Measurements from ENCODE around the gene ZNF845.
"Not testable (repeated sequence)": the region's sequence is repeated elsewhere in the genome, so short reads cannot be mapped to it uniquely, and the experiment has no call there.

Gene ZNF845

DNA sequence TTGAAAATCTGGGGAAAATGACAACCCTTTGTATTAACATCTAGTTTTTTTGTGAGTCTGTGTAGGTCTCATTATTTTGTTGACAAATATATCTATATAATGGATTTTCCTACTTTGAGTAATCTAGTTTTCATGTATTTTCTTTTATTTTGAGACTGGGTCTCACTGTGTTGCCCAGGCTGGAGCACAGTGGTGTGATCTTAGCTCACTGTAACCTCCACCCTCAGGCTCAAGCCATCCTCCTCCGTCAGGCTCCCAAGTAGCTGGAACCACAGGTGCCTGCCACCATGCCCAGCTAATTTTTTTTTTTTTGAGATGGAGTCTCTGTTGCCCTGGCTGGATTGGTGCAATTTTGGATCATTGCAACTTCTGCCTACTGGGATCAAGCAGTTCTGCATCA lies 41.2 kb downstream of the ZNF845 start:
- no peak for DNase-seq

- no peak for DNase-seq
These were observed 47.8 kb downstream of the ZNF845 start for GRCh38 chr19:53381376-53381775.

- DNase-seq, result no peak
These were observed 54.6 kb downstream of the ZNF845 start for GRCh38 chr19:53388168-53388567.

DNA sequence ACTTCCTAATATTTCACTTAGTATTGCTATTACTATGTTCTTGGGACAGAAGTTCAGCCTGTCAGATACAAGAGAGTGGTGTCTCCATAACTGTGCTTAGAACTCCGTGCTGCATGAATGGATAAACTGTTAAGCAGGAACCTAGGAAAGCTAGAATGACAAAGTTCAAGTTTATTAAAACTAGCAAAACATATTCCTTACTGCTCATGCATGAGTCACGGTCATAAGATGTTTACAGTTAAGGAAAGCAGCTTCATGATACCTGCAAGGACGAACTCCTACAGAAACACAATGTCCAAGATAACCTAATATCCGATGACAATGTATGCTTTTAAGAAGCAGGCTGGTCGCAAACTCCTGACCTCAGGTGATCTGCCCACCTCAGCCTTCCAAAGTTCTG lies 55.4 kb downstream of the ZNF845 start:
- DNase-seq, result no peak

DNA sequence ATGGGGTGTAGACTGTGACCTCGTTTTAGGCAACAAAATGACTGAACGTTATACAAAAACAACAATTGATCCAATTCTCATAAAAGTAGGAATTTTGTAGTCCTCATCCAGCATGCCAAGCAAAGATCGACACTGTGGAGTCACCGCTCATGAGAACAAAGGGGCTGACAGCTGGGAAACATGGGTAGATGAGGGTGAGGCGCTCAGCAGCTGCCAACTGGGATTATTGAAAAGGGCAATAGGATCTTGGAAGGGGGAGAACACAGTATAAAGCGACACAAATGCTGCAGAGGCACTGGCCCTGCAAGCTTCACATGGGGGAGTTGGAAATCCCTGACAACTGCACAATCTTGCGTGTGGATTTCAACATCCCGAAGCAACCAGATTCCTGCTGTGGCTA lies 56.0 kb downstream of the ZNF845 start:
- no peak for DNase-seq

DNA sequence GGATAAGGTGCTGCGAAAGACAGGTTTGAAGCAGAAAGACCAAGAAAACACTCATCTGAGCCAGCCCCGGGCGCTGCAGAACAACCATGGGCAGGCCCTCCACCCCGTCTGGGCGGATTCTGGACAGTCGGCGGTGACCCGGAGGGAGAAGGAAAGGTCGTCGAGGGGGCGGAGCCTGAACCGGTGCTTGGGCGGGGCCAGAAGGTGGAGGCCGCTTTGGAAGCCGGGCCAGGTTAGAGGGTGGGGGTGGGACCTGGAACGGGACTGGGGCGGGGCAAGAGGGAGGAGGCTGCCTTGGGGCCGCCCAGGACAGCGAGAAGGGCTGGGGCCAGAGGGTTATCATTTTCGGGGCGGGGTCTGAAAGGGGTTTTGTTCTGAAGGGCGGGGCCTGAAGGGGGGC lies 56.4 kb downstream of the ZNF845 start:
- DNase-seq, result peak in 19 of 56 donors; percentile 0 to 36 (median 6)

- DNase-seq, result peak in 14 of 56 donors; percentile 3 to 57 (median 38)
These were observed 61.0 kb downstream of the ZNF845 start for GRCh38 chr19:53394522-53394973.

GRCh38 chr19:53394974-53395839 lies 61.7 kb downstream of the ZNF845 start, which contains the start of gene ZNF765:
ZNF765 (plus strand) TSS chr19:53395149; CDS start chr19:53398016, 2,867 bp downstream.
- peak in 55 of 56 donors; percentile 48 to 96 (median 87) for DNase-seq

DNA sequence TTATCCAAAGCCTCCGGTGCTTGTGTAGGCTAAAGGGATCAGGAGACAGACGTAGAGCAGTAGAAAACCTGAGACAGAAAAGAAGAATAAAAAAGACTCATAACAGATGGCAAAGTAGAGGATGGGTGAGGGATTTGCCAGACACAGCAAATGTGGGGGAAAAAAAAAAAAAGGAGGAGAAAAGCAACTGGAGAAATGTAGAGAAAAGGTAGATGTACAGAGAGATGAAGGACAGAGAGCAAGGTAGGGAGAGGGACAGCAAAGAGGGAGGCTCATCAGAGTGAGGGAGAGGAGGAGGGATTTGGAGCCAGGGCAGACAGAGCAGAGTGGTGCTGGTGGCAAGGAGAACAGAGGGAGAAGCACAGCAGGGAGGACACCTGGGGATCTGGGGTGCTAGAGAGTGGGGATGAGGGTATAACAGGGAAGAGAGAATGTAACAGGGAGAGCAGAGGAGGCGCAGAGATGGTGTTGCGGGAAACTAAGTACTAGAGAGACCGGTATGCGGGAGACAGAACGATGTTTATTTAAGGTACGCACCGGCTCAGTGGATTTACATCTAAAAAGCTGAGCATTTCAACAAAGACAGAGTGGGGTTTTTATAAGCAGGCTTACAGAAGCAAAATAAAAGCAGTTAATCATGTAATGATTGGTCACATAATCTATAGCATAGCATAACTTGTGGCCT lies 62.4 kb downstream of the ZNF845 start:
- DNase-seq, result not testable (repeated sequence)

GRCh38 chr19:53396525-53396868 lies 62.9 kb downstream of the ZNF845 start:
- DNase-seq, result no peak

DNA sequence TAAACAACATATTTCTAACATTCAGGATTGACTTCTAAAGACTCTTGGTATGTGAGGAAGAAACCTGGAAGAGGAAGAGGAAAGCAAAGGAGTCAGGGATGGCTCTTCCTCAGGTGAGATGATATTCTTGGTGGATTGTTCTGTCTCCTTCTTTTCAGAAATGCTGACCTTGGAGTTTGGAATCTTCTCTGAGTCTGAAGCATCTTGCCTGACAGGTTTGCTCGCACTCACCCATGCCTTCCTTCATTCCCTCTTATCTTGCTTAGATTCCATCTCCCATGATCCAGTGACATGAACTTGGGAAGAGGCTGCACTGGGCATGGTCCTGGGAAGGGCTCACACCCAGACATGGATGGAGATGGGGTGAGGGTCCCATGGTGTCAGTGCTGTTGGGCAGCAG lies 64.4 kb downstream of the ZNF845 start:
- DNase-seq, result not testable (repeated sequence)
